ENCODE results near the gene DNAH8. TPM values are rescaled to one million over a fixed set of nuclear protein-coding genes. Genes with fewer than 3 reads are reported as not detected.
"Not testable (repeated sequence)": the region's sequence is repeated elsewhere in the genome, so short reads cannot be mapped to it uniquely, and the experiment has no call there.

DNAH8 gene
- polyA plus RNA-seq, 1 donor, result 2.1 TPM

DNA sequence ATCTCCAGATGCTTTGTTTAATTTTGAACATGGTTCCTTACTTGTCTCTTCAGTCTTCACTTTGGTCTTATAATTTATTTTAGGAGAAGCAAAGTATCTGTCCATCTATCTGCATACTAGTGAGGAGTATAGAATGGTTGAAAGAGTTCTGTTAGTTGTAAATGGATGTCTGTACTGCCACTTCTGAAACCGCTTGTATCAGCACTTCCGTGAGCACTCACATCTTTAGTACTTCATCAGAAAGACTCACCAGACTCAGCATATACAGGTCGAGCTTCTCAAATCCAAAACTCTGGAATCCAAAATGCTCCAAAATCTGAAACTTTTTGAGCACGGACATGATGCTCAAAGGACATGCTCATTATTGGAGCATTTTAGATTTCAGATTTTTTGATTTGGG lies 191.5 kb downstream of the DNAH8 start:
- no peak for DNase-seq (ENCODE audit: low read depth)

DNA sequence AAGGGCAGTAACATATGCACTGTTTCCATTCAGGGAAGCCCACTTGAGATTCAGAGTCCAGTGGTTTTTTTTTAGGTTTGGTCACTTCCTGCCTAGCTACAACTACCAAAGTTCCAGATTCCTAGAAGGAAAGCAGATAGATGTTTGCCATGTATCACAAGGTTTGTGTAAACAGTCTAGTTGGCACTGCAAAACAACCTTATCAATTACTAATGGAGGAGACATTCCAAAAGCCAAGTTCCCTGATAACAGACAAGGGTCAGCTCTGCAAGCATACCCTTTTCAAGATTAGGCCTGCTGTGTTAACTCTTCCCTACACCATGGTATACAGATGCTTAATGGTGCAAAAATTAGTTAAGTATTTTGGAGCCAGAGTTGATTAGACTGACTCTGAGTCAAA lies 192.2 kb downstream of the DNAH8 start:
- DNase-seq (ENCODE audit: low read depth), result no peak

DNA sequence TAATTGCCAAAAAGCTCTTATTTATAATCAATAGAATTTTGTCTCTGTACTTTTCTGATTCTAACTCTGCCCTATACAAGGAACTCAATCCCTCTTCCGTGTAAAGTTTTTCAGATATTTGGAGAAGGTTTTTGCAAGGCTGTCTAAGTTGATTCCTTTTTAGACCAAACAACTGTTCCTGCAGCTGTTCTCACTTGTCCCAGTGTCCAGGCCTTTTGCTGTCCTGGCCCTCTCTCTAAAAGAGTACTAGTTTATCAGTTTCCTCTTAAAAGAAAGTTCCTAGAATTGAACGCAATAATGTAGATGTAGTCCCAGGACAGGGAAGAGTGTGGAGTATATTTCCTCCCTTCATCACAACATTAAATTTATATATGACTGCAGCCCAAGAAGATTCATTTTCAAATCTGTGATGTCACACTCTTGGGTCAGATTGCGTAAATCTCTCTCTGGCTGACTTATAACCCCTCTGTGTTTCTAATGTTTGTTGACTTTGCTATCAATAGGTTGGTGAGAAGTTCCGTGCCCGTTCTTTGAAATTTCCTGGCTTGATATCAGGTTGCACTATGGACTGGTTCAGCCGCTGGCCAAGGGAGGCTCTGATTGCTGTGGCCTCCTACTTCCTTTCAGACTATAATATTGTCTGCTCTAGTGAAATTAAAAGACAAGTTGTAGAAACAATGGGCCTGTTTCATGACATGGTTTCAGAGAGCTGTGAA lies 194.1 kb downstream of the DNAH8 start:
- DNase-seq (ENCODE audit: low read depth), result no peak

DNA sequence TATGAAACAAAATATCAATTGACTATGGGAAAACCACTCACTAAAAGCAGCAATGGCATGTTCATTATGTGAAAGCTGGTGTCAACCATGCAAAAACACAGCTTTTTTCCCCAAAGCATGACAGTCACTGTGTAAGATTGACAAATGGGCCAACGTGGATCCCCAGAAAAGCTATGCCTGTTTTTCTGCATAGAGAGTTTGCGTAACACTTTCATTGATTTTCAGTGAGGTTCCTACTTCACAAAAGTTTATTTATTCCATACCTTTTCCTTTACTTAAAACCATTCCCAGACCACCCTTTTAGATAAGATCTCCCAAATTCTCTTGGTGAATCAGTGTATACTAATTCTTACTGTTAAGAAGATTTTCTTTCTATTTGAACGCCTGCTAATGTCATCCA lies 195.1 kb downstream of the DNAH8 start:
- no peak for DNase-seq (ENCODE audit: low read depth)

DNA sequence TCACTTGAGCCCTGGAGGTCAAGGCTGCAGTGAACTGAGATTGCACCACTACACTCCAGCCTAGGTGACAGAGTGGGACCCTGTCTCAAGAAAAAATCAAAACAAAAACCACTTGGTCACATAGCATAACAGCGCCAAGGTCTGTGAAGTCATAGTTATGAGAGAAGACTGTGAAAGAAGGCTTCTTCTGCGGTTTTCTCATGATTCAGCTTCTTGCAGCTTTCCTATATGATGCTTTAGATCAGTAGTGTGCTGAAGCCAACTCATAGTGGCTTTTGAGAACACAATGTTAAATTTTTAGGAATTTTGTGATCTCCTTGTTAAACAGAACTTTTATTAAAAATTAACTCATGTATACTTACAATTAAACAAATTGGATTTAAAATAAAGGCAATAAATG lies 197.3 kb downstream of the DNAH8 start:
- DNase-seq (ENCODE audit: low read depth), result no peak

DNA sequence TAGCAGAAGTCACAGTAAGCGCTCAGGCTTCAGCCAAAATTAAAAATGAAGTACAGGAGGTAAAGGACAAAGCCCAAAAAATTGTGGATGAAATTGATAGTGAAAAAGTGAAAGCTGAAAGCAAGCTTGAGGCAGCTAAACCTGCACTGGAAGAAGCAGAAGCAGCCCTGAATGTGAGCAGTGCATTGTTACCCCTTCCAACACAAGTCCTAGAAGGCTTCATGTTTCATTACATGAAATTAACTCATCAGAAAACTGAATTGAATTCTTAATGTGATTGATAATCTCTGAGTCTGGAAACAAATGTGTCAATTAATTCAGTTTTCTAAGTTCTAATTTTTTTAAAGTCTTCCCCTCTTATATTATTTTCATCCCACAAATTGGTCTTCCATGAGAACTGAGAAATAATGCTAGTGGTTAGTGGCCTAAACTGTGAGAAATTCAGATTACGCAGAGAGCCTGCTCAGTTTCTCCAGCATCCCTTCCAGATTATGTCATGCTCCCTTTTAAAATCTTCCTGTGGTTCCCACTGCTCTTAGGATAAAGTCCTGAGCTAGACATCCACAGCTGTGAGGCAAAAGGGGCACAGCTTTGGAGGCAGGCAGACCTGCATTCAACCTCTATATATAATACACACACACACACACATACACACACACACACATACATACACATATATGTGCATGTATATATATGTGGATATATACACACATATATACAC lies 200.3 kb downstream of the DNAH8 start:
- DNase-seq (ENCODE audit: low read depth), result no peak

DNA sequence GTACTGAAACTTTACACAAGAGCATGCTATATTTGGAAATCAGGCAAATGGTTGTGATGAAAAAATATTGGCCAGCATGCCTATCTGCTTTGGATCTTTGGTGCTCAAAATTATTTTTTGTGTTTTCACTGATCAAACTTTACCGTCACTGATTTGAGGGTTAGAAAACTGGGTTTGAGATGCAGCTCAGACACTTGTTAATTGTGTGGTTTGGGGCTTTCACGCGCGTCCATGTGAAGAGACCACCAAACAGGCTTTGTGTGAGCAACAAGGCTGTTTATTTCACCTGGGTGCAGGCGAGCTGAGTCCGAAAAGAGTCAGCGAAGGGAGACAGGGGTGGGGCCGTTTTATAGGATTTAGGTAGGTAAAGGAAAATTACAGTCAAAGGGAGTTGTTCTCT lies 206.4 kb downstream of the DNAH8 start:
- not testable (repeated sequence) for DNase-seq (ENCODE audit: low read depth)

DNA sequence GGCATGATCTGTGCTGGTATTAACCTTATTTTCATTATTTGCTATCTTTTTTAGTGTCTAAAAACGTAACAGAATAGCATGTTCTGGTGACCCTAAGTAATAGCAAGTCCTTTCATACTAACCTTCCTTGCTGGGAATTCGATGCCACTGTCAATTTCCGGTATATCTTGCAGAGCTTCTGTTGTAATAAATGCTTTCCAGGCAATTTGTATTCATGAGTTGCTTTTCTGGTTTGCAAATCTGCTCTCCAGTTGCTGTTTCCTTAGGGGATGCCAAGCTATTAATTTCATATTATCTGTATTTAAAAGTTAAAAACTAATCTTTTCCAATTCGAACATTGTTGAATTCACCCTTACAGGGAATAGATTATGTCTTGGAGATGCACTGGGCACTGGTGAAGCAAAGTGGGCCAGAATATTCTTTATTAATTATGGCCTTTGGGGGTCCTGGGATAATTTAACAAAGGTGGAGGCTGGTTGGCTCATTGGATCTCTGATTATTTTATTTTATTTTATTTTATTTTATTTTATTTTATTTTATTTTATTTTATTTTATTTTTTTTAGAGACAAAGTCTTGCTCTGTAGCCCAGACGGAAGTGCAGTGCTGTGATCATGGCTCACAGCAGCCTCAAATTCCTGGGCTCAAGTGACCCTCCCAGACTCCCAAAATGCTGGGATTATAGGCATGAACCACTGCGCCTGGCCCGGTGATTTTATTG lies 209.8 kb downstream of the DNAH8 start:
- DNase-seq (ENCODE audit: low read depth), result no peak

DNA sequence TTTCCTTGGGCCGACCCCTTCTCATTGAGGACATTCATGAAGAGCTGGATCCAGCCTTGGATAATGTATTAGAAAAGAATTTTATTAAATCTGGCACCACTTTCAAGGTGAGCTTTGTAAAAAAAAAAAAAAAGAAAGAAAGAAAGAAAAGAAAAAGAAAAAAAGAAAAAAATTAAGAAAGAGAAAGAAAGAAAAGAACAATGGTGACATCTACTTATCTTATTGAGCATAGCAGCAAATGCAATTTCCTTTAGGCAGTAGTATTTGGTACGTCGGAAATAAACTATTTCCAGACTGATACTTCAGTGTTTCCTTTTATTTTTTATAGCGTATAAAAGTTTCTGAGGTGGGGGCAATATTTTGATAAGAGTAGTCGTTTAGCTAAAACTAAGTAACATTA lies 214.4 kb downstream of the DNAH8 start:
- no peak for DNase-seq (ENCODE audit: low read depth)

DNA sequence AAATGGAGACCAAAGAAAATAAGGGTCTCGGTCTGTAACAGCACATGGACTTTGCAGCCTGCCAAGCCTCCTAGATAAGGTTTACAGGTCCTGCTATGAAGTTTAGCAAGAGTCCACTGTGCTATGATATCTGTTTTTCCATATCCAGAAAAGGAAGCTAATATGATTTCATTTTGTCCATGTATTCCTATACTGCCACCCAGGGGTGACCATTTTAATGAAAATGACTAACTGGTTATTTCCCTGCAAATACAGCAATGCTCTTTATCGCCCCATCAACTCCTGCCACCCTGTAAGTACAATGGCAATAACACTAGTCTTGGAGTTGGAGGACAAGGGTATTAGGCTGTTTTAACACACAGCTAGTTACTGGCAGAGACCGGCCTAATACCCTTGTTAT lies 218.3 kb downstream of the DNAH8 start:
- DNase-seq (ENCODE audit: low read depth), result peak; percentile 1

DNA sequence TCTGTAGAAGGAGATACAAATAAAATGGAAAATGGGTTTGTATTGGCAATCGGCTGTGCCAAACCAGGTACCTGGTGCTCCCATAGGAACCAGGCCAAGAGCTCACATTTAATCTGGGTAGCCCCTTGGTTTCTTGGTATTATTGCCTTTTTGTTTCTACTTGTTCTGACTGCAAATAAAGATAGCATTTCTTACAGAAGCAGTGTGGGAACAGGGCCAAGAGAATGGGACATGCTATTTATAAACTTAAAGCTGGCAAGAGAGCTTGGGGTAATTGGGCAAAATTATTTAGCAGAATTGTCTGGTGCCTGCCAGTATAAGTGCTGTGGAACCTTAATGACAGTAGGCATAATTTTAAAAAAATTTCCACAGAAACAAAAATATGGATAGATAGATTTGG lies 219.9 kb downstream of the DNAH8 start:
- no peak for DNase-seq (ENCODE audit: low read depth)

DNA sequence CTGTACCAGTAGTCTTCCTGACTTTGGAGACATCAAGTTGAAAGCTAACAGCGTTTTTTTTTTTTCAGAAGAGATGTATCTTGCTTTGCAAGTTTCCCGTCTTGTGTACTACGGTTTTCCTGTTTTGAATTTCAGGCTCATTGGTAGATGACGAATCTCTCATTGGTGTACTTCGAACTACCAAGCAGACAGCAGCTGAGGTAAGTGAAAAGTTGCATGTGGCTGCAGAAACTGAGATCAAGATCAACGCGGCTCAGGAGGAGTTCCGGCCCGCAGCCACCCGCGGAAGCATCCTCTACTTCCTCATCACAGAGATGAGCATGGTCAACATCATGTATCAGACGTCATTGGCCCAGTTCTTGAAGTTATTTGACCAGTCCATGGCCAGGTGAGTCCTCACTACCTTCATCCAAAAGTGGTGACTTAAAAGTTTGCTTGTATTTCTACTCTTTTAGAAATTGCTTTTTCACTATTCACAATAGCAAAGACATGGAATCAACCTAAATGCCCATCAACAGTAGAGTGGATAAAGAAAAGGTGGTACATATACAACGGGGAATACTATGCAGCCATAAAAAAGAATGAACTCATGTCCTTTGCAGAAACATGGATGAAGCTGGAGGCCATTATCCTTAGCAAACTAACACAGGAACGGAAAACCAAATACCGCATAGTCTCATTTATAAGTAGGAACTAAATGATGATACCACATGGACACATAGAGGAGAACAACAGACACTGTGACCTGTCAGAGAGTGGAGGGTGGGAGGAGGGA lies 222.9 kb downstream of the DNAH8 start:
- DNase-seq (ENCODE audit: low read depth), result no peak

DNA sequence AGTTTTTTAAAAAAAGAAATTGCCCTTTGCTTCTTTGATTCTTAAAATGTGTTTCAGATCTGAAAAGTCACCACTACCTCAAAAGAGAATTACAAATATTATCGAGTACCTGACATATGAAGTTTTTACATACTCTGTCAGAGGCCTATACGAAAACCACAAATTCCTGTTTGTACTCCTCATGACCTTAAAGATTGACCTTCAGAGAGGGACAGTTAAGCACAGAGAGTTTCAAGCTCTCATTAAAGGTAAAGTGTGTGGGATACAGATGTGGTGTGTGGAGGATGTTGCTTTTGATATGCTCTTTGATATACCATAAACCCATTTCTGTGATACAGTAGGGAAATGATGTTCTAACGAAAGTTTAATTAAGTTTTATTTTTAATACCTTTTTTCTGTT lies 223.6 kb downstream of the DNAH8 start:
- DNase-seq (ENCODE audit: low read depth), result no peak

DNA sequence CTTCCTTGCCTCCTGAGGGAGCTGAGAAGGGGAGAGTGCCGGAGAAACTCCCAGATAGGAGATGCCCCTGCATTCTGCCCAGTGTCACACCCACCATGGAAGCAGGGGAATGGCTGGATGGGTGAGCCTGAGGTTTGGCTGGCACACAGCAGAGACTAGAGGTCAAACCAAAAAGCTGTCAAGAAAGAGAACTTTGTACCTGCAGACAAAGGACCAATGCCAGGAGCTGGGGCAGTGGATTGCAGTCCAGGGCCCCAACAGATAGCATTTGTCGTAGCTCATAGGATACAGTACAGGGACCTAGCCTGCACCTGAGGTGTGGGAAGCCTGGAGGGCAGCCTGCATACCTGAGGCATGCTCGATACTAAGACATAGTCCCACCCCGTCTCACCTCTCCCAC lies 227.3 kb downstream of the DNAH8 start:
- no peak for DNase-seq (ENCODE audit: low read depth)

DNA sequence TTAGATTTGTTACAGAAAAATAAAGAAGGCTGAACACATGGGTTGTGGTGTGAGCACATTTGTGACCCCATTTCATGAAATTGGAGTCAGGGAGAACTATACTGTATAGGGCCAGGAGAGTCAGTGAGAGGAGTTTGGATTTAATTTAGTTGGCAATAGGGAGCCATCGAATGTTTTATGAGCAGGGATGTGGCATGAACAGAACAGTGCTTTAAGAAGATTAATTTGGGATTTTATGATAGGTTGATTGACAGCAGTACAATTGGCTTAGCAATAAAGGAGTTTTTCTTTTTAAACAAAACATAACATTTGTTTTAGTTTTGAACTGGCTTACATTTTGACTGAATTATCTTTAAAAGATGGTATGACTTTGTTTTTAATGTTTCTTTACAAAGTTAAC lies 227.9 kb downstream of the DNAH8 start:
- DNase-seq (ENCODE audit: low read depth), result no peak

DNA sequence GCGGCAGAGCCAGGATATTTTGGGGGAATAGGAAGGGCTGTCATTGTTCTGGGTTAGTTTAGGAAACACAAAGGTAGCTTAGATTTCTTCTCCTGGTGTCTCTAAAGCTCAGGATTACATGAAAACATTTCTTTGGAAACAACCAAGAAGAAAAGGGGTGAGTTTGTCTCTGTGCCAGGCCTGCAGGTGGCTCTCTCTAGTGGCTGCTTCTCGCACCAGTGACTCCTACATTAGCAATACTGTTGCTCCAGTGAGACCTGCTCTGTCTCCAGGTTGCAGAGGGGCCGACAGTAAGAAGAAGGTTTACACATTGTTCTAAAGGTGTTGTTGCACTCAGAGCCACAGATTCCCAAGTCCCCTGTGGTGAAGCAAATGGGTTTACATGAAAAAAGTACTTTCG lies 228.9 kb downstream of the DNAH8 start:
- no peak for DNase-seq (ENCODE audit: low read depth)

DNA sequence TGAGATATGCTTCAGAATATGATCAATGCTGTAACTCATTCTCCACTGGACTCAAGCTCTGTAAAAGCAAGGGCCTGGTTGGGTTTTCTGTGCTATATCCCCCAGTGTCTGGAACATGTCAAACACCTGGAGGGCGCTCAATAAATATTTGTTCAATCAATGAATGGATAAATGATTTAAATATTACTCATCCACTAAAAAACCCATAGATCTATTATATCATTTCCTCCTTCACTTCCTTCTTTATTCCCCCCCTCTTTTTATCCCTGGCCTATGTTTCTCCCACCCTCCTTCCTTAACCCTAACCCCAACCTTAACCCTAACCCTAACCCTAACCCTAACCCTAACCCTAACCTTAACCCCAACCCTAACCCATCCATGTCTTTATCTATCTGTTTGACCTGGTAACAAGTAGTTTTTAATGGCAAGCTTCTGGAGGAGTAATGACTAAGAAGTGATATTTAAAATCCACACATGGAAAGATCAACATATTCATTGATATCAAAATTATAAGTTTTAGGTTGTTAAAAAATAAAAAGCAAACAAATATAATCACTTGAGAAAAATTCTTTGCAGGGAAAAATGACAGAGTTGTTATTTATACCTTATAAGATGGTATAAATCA lies 229.7 kb downstream of the DNAH8 start:
- DNase-seq (ENCODE audit: low read depth), result no peak

DNA sequence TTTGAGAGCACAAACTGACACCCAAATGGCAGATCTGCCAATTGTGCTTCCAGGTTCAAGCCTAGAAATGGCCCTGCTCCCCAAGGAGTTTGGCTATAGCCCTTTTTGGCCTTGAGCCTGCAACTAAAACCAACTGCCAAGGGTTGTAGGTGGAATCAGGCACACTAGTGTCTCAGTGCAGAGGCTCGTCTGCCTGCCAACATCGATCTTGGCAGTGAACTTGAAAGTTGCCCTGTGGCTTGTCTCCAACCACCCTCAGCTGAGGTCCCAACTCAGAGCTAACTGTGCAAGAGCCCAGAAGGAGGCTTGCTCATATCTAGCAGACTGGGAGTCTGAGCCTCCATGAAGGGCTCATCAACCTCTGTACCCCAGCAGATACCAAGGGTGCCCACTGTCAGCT lies 240.8 kb downstream of the DNAH8 start:
- DNase-seq (ENCODE audit: low read depth), result no peak

DNA sequence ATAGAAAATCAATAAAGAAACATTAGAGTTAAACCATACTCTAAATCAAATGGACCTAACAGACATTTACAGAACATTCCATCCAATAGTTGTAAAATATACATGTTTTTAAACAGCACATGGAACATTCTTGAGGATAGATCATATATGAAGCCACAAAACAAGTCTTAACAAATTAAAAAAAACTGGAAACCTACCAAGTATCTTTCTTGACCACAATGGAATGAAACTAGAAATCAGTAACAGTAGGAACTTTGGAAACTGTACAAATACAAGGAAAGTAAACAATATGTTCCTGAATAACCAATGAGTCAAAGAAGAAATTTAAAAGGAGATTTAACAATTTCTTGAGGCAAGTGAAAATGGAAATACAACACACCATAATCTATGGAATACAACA lies 242.3 kb downstream of the DNAH8 start:
- DNase-seq (ENCODE audit: low read depth), result no peak

DNA sequence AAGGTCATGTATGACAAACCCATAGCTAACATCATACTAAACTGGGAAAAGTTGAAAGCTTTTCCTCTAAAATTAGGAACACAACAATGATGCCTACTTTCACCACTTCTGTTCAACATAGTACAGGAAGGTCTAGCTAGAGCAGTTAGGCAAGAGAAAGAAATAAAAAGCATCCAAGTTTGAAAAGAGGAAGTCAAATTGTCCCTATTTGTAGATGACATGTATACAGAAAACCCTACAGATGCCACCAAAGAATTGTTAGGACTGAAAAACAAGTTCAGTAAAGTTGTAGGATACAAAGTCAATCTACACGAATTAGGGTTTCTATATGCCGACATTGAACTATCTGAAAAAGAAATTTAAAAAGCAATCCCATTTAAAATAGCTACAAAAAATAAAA lies 244.0 kb downstream of the DNAH8 start:
- no peak for DNase-seq (ENCODE audit: low read depth)

DNA sequence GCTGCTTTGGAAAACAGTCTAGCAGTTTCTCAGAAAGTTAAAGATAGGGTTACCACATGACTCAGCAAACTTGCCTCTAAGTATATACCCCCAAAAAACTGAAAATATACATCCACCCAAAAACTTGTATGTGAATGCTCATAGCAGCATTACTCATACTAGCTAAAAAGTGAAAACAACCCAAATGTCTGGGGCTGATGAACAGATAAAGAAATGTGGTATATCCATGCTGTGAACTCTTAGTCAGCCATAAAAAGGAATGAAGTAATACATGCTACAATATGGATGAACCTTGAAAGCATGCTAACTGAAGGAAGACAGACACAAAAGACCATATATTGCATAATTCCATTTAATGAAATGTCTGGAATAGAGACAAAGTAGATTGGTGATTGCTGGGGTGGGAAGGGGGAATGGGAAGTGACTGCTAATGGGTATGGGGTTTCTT lies 253.6 kb downstream of the DNAH8 start:
- no peak for DNase-seq (ENCODE audit: low read depth)

Data from forelimb muscle (tissue), 1 donor.